GM08714 (cell line): Measurements from ENCODE around the gene C1orf198.

ENCODE experiments used
- H3K4me3 ChIP-seq: fragments of 200-500 bp; sonication (Bioruptor generic); 2 replicates; pipeline ENCODE4 v1.5.1; 2014; ENCODE audit warnings: mild to moderate bottlenecking, low read length, inconsistent platforms
- ZNF274 ChIP-seq: IDR thresholded peaks from 2 replicates; pipeline ENCODE4 v1.6.1; 2012; ENCODE audit warnings: mild to moderate bottlenecking, low read depth, low read length

C1orf198 gene

DNA sequence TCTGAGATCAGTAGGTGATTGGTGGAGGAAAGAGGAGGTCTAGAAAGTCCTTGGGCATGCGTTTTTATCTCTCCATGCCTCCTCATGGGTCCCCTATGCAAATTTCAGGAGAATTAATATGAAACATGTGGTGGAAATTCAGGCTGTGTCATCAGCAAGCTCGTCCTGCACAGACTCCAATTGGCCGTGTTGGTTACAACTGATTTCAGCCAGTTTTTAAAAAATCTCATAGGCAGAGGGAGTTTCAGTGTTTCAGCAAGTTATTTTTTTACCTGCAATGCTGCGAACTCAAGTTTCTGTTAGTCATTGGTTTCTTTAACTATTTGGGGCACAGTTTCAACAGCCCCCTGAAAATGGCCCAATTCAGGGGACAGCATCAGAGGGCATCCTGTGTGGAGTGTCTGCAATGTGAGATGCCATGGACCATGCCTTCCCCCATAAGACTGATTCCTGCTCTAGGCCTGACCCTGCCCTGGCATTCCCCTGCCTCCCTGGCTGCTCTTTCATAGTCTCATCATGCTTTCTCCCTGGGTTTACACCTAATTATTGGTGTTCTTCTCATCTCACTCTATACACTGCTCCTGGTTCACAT lies 59.9 kb downstream of the C1orf198 start:
- no peak overlapping the region for H3K4me3 ChIP-seq
- TF ChIP-seq ZNF274: no peak

DNA sequence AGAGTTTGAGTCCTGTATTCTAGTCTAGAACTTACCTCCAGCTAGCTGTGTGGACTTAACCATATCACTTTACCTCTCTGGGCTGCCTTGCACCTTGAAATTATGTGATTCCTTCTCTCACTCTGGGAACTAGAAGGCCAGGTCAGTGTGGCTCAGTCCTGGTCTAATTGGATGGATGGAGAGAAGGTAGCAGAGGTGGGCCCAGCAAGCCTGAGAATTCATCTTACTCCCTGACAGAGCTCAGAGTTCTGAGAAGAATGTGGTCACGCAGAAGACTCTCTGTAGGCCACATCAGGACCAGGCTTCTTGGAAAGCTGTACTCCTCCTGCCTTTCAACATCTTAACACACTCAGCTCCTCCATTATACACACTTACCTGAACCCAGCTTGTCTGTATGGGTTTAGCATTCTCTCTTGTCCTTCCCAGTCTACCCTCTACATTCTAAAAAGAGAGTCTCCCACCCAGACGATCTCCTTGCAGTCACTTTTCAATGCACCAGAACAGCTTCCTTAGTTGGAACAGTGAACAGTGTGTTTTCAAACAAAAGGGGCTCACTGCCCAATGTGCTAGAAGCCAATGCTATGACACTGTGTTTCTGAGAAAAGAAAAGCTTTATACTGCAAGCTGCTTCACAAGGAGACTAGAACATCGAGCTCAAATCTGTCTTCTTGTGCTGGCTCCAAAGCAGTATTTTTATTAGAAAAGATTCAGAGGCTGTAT lies 60.6 kb downstream of the C1orf198 start:
- H3K4me3 ChIP-seq: no peak overlapping the region
- TF ChIP-seq ZNF274: no peak

DNA sequence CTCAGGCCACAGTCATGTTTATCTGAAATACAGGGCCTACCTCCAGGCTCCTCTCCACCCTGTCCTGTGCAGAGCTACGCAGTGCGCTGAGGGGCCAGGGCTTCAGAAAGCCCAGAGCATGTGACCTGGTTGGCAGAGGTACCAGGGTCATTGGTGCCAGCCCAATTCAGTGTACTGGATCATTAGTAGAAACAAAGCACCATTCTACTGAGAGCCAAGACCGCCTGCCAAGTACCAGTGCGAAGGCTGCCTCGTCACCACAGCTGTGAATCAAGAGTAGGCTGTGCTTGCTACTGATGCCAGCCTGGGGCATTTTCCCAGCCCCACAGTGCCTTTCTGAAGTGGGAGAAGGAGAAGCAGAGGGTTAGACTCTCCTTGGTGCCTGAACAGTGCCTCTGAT lies 61.3 kb downstream of the C1orf198 start:
- no peak overlapping the region for H3K4me3 ChIP-seq
- no peak for TF ChIP-seq ZNF274

DNA sequence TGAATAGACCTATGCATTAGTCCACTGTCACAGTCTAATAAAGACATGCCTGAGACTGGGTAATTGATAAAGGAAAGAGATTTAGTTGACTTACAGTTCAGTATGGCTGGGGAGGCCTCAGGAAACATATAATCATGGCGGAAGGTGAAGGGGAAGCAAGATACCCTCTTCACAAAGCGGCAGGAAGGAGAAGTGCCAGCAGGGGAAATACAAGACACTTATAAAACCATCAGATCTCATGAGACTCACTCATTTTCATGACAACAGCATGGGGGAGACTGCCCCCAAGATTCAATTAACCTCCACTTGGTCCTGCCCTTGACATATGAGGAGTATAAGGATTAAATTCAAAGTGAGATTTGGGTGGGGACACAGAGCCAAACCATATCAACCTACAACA lies 61.8 kb downstream of the C1orf198 start:
- no peak for TF ChIP-seq ZNF274
- H3K4me3 ChIP-seq: no peak overlapping the region

DNA sequence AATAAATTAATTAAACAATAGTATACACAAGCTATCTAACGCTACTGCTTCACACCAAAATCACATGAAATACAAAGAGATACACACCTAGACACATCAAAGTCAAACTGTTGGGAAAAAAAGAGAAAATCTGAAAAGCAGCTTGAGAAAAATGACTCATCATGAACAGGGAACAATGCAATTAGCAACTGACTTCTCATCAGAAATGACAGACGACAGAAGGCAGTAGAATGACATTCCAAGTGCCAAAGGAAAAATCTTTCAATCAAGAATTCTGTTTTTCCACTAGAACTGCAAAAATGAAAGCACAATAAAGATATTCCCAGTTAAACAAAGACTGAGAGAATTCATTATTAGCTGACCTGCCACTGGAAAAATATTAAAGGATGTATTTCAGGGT lies 63.9 kb downstream of the C1orf198 start:
- H3K4me3 ChIP-seq: no peak overlapping the region

DNA sequence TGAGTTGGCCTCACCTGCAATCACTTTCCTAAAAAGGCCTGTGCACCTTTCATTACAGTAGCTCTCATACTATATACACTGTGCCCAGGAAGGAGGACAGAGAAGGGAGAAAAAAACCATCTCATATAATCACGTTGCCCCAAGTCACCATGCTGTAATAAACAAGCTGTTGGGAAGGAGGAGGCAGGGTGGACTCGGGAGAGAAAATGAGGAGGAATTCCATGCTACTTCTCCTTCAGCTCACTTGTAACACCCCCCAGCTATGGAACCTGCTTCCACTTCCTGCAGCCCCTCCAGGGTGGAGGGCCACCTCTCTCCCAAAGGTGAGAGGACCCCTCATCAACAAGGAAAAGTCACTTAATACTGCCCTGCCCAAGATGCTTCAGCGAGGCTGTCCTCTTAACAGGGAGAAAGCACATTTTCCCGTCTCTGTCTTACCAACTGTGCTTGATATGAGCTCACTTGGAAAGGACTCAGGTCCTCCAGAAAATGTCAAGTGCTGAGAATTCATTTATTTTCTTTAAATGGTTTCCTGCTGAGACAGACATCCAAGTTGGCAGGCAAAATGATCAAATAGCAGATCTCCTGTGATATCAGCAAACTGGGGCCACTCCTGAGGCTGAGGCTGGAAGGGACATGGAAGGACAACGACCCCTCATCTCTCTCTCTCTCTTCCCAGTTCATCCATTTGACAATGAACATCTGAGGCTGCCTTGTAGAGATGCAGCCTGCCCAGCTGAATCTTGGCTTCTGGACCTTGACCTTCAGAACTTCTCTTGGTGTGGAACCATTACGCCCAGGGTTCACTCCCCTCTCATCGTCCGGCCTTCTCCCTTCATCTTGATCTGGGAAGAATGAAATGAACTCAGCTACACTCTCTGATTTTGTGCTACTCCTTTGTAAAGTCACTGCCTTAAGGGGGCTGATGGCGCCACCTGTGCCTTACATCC lies 67.2 kb downstream of the C1orf198 start:
- TF ChIP-seq ZNF274: no peak
- no peak overlapping the region for H3K4me3 ChIP-seq

More for the DNA sequence above, 63.9 kb downstream of the C1orf198 start:
- no peak for TF ChIP-seq ZNF274

DNA sequence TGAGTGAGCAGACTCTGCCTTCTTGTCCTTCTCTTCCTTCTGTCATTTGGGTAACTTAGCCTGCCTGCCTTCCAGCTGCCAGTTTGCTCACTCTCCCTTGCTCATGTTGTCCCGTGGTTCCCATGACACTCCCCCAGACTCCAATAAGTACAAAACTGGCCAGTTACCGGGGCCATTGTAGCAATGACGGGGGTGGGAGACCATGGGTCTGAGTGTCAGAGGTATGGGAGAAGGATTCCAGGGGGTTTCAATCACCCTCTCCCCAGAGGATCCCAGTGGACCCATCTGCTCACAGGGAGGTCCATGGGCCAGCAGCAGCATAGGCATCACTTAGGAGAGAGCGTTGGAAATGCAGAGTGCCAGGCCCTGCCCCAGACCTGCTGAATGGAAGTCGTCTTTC lies 69.8 kb downstream of the C1orf198 start:
- no peak overlapping the region for H3K4me3 ChIP-seq
- no peak for TF ChIP-seq ZNF274

DNA sequence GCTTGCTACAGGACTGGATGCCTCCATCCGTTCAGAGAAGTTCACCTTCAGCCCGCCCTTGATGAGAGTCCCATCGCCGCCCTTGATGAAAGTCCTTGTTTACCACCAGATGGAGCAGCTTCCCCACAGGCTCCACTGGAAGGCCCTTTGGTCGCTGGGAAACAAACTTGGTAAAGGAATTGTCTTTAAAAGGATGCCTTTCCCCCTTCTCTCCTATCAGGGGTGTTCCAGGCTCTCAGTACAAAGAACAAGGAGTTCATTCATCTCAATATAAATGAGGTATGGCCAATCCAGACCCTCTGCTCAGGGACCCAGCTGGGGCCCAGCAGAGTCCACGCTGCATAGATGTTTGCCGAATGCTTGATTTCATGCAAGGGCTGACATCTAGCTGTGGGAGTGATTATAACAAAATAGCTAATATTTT lies 70.4 kb downstream of the C1orf198 start:
- no peak for TF ChIP-seq ZNF274
- no peak overlapping the region for H3K4me3 ChIP-seq

DNA sequence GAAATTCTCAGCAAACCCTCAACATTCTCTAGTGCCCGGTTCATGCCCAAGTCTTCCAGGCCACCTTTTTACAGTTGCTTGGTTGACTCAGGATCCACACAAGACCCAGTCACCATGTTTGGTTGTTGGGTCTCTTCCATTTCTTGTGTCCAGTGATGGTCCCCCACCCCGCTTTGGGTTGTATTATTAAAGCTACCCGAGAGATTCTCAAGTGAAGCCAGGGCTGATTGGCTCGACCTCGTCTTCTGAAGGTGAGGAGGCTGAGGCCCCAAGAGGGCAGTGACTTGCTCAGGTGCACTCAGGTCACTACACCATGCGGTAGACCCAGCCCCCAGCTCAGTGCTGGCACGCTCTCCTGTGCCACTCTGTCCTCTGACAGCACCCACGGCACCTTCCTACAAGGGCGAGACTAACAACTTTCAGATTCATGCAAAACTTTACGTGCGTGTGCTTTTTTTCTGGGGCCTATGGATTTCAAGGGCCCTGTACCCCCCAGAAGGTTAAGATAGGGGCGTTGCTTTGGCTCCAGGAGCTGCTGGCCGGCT lies 70.9 kb downstream of the C1orf198 start:
- TF ChIP-seq ZNF274: no peak

DNA sequence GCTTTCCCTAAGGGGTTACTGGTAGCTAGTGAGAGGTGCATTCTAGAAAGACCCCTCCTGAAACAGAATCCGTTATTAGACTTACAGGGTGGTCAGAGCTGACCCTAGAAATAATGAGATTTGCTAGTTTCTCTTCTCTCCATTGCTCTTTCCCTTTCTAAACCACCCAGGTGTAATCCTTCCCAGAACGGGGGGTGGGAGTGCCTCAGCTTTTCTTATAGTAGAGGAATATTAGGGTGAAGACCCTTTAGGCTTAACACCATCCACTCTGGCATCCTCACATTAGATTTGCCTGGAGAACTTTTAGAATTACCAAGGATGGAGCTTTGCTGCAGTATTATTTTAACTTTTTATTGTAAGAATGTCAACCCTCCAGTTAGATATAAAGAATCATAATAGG lies 71.7 kb downstream of the C1orf198 start:
- H3K4me3 ChIP-seq: no peak overlapping the region
- TF ChIP-seq ZNF274: no peak

More for the DNA sequence above, 70.9 kb downstream of the C1orf198 start:
- no peak overlapping the region for H3K4me3 ChIP-seq

DNA sequence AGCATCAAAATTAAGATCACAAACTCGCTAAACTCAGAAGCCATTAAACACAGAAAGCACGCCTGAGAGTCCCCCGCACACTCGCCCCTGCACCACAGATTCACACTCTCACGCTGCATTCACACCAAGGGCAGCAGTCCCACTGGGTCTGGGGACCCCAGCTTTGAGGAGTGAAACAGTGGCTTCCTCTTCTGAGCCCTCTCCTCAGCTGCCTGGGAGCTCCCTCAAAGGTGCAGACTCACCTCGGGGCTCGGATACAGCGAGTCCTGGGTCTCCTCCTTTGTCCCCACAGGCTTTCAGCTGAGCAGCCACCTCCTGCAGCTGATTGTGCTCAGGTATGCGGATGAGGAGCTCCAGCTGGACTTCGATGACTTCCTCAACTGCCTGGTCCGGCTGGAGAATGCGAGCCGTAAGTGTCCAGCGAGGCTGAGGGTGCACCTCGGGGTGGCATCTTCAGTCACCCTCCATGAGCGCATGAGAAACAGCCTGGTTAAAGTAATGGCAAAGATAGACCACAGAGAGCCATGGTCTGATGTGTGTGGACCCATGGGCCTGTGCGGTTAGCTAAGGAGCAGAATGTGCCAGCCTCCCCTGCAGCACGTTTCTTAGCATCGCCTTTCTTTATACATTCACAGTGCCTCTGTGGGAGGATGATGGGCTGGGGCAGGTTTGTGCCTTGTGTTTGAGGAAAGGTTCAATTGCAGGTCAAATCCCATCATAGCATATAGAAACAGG lies 73.3 kb downstream of the C1orf198 start:
- no peak for TF ChIP-seq ZNF274
- H3K4me3 ChIP-seq: no peak overlapping the region

DNA sequence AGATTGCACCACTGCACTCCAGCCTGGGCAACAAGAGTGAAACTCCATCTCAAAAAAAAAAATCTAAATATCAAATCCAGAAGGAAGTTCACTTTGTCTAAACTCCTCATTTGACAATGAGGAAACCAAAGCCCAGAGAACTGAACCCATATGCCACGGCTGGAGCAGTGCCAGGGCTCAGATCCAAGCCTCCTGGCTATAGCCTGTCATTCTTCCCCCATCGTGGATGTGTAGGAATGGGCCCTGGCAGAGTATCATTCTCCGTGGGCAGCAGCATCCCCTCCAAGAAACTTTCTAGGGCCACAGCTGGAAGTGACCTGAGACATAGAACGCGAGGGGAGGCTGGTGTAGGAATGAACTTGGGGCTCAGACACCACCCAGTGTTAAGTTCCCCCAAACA lies 73.9 kb downstream of the C1orf198 start:
- no peak for TF ChIP-seq ZNF274
- H3K4me3 ChIP-seq: no peak overlapping the region

DNA sequence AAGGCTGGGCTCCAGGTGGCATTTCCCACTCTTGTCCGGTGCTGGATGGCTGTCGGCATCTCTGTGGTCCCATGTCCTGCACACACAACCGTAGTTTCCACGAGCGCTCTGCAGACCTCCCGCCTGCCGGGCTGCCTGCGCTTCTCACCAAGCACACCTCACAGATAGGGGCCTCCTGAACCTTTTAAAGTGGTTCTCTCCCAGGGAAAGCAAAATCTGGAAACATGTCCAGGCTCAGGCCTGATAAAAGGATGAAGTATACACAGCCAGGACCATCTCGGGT lies 74.9 kb downstream of the C1orf198 start:
- no peak overlapping the region for H3K4me3 ChIP-seq
- TF ChIP-seq ZNF274: no peak
